Activated CD8-positive, alpha-beta memory T cell treated with anti-CD3 and anti-CD28 coated beads, Interleukin-2, amount 50 U/mL, for 48 hours (primary cell): ENCODE data around the gene MEMO1.
"Not testable (repeated sequence)": the region's sequence is repeated elsewhere in the genome, so short reads cannot be mapped to it uniquely, and the experiment has no call there.

Experiments used
- DNase-seq: peaks from one replicate; pipeline ENCODE4 v3.0.0-alpha.2; 2020

The MEMO1 gene

GRCh38 chr2:31900156-31900555 lies 110.7 kb downstream of the MEMO1 start:
- DNase-seq, result not testable (repeated sequence)

- not testable (repeated sequence) for DNase-seq
Observed at GRCh38 chr2:31898346-31898745, 112.5 kb downstream of the MEMO1 start.

- DNase-seq, result not testable (repeated sequence)
Observed at GRCh38 chr2:31897340-31897739, 113.5 kb downstream of the MEMO1 start.

- no peak for DNase-seq
Observed at GRCh38 chr2:31896293-31896692, 114.5 kb downstream of the MEMO1 start.

GRCh38 chr2:31894656-31895055 lies 116.2 kb downstream of the MEMO1 start:
- no peak for DNase-seq

- no peak for DNase-seq
Observed at GRCh38 chr2:31893094-31893493, 117.7 kb downstream of the MEMO1 start.

GRCh38 chr2:31889044-31889443 lies 121.8 kb downstream of the MEMO1 start:
- DNase-seq, result no peak

GRCh38 chr2:31888550-31888949 lies 122.3 kb downstream of the MEMO1 start:
- DNase-seq, result no peak

- no peak for DNase-seq
Observed at GRCh38 chr2:31886700-31887099, 124.1 kb downstream of the MEMO1 start.

- DNase-seq, result no peak
Observed at GRCh38 chr2:31877008-31877407, 133.8 kb downstream of the MEMO1 start.

GRCh38 chr2:31874071-31874470 lies 136.7 kb downstream of the MEMO1 start:
- DNase-seq, result no peak

- no peak for DNase-seq
Observed at GRCh38 chr2:31865215-31865614, 145.6 kb downstream of the MEMO1 start.

GRCh38 chr2:31863867-31864266 lies 146.9 kb downstream of the MEMO1 start:
- no peak for DNase-seq

- not testable (repeated sequence) for DNase-seq
Observed at GRCh38 chr2:31863015-31863656, 147.7 kb downstream of the MEMO1 start.

GRCh38 chr2:31859959-31860358 lies 150.8 kb downstream of the MEMO1 start:
- no peak for DNase-seq

- DNase-seq, result no peak
Observed at GRCh38 chr2:31853521-31853920, 157.3 kb downstream of the MEMO1 start.

- not testable (repeated sequence) for DNase-seq
Observed at GRCh38 chr2:31842150-31842549, 168.7 kb downstream of the MEMO1 start.

GRCh38 chr2:31835450-31835849 lies 175.4 kb downstream of the MEMO1 start:
- DNase-seq, result no peak

GRCh38 chr2:31832363-31832762 lies 178.4 kb downstream of the MEMO1 start:
- DNase-seq, result no peak

- DNase-seq, result no peak
Observed at GRCh38 chr2:31831585-31831984, 179.2 kb downstream of the MEMO1 start.

GRCh38 chr2:31828891-31829290 lies 181.9 kb downstream of the MEMO1 start:
- no peak for DNase-seq

- no peak for DNase-seq
Observed at GRCh38 chr2:31823558-31823957, 187.2 kb downstream of the MEMO1 start.

- DNase-seq, result no peak
Observed at GRCh38 chr2:31822587-31822986, 188.2 kb downstream of the MEMO1 start.
